ENCODE results near the gene LYZ.

Gene LYZ

DNA sequence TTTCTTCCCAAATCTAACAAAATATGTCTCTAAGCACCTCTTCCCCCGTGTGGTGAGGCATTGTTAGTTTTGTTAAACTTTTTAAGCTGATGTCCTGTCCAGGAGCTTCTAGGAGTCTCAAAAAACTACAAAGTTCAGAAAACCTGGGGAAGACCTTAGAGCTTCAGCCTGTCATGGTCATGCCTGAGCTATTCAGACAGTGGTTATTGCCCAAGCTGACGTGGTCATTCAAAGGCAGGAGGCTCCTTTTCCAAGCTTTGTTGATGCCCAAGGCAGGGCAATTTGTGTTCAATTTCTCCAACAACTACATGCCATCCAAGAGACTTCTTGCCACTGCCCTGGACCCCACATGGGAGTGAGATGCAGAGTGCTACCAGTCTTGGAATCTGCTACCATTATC lies 5.8 kb upstream of the LYZ start:
- H4K5ac ChIP-seq (ENCODE audit: low read length): no peak overlapping the region
- WGBS (ENCODE audit: extremely low coverage, insufficient coverage, low lambda C conversion rate): no CpG with 5 or more reads among the region's 2 CpGs
- no peak overlapping the region for H2BK15ac ChIP-seq (replicated peaks; ENCODE audit: low read depth)
- no peak overlapping the region for H2AK5ac ChIP-seq (ENCODE audit: low read length)
- no peak overlapping the region for H2BK5ac ChIP-seq (ENCODE audit: low read length)
- H3K9ac ChIP-seq (ENCODE audit: low read length): no peak overlapping the region
- H3K79me1 ChIP-seq (ENCODE audit: low read length): no peaks in the 10 kb centered on the region
- no peaks in the 10 kb centered on the region for H3K27me3 ChIP-seq (ENCODE audit: insufficient read depth, low read length, poor library complexity)
- H3K36me3 ChIP-seq (ENCODE audit: control insufficient read depth, insufficient read depth, low read length): no peaks in the 10 kb centered on the region
- no peak overlapping the region for H3K4me3 ChIP-seq (ENCODE audit: low read length)
- no peak overlapping the region for H3K27ac ChIP-seq (ENCODE audit: low read depth, low read length)
- no peak overlapping the region for H3K18ac ChIP-seq (ENCODE audit: low read length)
- no peaks in the 10 kb centered on the region for H3K79me2 ChIP-seq (ENCODE audit: control insufficient read depth, insufficient read depth, low read length)
- H4K8ac ChIP-seq (ENCODE audit: low read depth, low read length): no peak overlapping the region
- DNase-seq: no peak
- no peak overlapping the region for H3K4ac ChIP-seq (ENCODE audit: low read depth, low read length)
- no peak overlapping the region for H3K56ac ChIP-seq (ENCODE audit: low read length)
- H3K23ac ChIP-seq (ENCODE audit: low read length): no peak overlapping the region
- H2BK120ac ChIP-seq (ENCODE audit: low read depth, low read length): no peak overlapping the region
- H3K4me1 ChIP-seq (ENCODE audit: control insufficient read depth, low read depth, low read length): no peaks in the 10 kb centered on the region
- H3K4me2 ChIP-seq (ENCODE audit: low read length): no peak overlapping the region

- Histone ChIP-seq H3K27me3 (ENCODE audit: insufficient read depth, low read length, poor library complexity) (no peaks in the 10 kb centered on the region), H4K5ac (ENCODE audit: low read length) (no peak overlapping the region), H2BK120ac (ENCODE audit: low read depth, low read length) (no peak overlapping the region), H3K79me1 (ENCODE audit: low read length) (no peaks in the 10 kb centered on the region), H3K18ac (ENCODE audit: low read length) (no peak overlapping the region), H3K4me1 (ENCODE audit: control insufficient read depth, low read depth, low read length) (no peaks in the 10 kb centered on the region), H3K4ac (ENCODE audit: low read depth, low read length) (no peak overlapping the region), H3K56ac (ENCODE audit: low read length) (no peak overlapping the region), H3K27ac (ENCODE audit: low read depth, low read length) (no peak overlapping the region), H2BK5ac (ENCODE audit: low read length) (no peak overlapping the region), H3K9ac (ENCODE audit: low read length) (no peak overlapping the region), H4K8ac (ENCODE audit: low read depth, low read length) (no peak overlapping the region), H2AK5ac (ENCODE audit: low read length) (no peak overlapping the region), H3K23ac (ENCODE audit: low read length) (no peak overlapping the region), H3K79me2 (ENCODE audit: control insufficient read depth, insufficient read depth, low read length) (no peaks in the 10 kb centered on the region), H3K4me2 (ENCODE audit: low read length) (no peak overlapping the region), H2BK15ac (replicated peaks; ENCODE audit: low read depth) (no peak overlapping the region), H3K4me3 (ENCODE audit: low read length) (no peak overlapping the region), H3K36me3 (ENCODE audit: control insufficient read depth, insufficient read depth, low read length) (no peaks in the 10 kb centered on the region)
- DNase-seq: no peak
- WGBS (ENCODE audit: extremely low coverage, insufficient coverage, low lambda C conversion rate): no CpG with 5 or more reads among the region's 3 CpGs
Observed at GRCh38 chr12:69343357-69343756, 4.8 kb upstream of the LYZ start.

DNA sequence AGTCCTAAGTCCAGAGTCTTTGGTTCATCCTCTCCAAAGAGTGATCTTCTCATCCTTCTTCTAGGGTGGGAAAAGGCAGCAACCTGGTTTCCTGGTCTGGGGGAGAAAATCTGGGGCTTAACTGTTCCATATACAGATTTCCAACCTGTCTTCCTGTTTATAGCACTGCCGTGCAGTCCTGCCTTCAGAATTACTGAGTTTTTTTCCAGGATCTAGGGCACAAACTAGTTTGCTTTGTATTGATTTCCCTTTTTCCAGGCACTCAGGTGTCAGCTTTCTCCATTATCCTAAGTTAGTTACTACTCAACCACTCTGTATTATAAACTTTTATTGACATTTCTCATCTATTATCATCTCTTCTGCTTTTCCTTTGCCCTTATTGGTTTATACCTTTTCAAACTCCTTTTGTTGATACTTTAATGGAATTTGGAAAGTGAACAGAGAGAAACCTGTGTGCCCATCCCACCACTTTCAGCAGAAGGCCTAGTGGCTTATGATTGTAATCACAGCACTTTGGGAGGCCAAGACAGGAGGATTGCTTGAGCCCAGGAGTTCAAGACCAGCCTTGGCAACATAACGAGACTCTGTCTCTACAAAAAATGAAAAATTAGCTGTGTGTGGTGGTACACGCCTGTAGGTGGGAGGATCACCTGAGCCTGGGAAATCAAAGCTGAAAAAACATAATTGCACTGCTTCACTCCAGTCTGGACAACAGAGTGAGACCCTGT lies 4.1 kb upstream of the LYZ start:
- H3K27ac ChIP-seq (ENCODE audit: low read depth, low read length): no peak overlapping the region
- no peaks in the 10 kb centered on the region for H3K4me1 ChIP-seq (ENCODE audit: control insufficient read depth, low read depth, low read length)
- no peak overlapping the region for H2BK5ac ChIP-seq (ENCODE audit: low read length)
- H3K56ac ChIP-seq (ENCODE audit: low read length): no peak overlapping the region
- no peak overlapping the region for H3K9ac ChIP-seq (ENCODE audit: low read length)
- H3K4me2 ChIP-seq (ENCODE audit: low read length): no peak overlapping the region
- H3K4me3 ChIP-seq (ENCODE audit: low read length): no peak overlapping the region
- H3K27me3 ChIP-seq (ENCODE audit: insufficient read depth, low read length, poor library complexity): no peaks in the 10 kb centered on the region
- no peak overlapping the region for H3K18ac ChIP-seq (ENCODE audit: low read length)
- H4K5ac ChIP-seq (ENCODE audit: low read length): no peak overlapping the region
- H3K23ac ChIP-seq (ENCODE audit: low read length): no peak overlapping the region
- no peaks in the 10 kb centered on the region for H3K79me2 ChIP-seq (ENCODE audit: control insufficient read depth, insufficient read depth, low read length)
- no peak overlapping the region for H4K8ac ChIP-seq (ENCODE audit: low read depth, low read length)
- no CpG with 5 or more reads among the region's 3 CpGs for WGBS (ENCODE audit: extremely low coverage, insufficient coverage, low lambda C conversion rate)
- no peak overlapping the region for H2BK120ac ChIP-seq (ENCODE audit: low read depth, low read length)
- no peaks in the 10 kb centered on the region for H3K36me3 ChIP-seq (ENCODE audit: control insufficient read depth, insufficient read depth, low read length)
- no peaks in the 10 kb centered on the region for H3K79me1 ChIP-seq (ENCODE audit: low read length)
- no peak overlapping the region for H2BK15ac ChIP-seq (replicated peaks; ENCODE audit: low read depth)
- H2AK5ac ChIP-seq (ENCODE audit: low read length): no peak overlapping the region
- H3K4ac ChIP-seq (ENCODE audit: low read depth, low read length): no peak overlapping the region
- DNase-seq: no peak

- H2BK15ac ChIP-seq (replicated peaks; ENCODE audit: low read depth): no peak overlapping the region
- H4K8ac ChIP-seq (ENCODE audit: low read depth, low read length): no peak overlapping the region
- H3K23ac ChIP-seq (ENCODE audit: low read length): no peak overlapping the region
- DNase-seq: no peak
- H2AK5ac ChIP-seq (ENCODE audit: low read length): no peak overlapping the region
- no peak overlapping the region for H3K4ac ChIP-seq (ENCODE audit: low read depth, low read length)
- no peak overlapping the region for H3K4me3 ChIP-seq (ENCODE audit: low read length)
- H3K36me3 ChIP-seq (ENCODE audit: control insufficient read depth, insufficient read depth, low read length): no peaks in the 10 kb centered on the region
- H3K27ac ChIP-seq (ENCODE audit: low read depth, low read length): no peak overlapping the region
- H2BK120ac ChIP-seq (ENCODE audit: low read depth, low read length): no peak overlapping the region
- H3K4me1 ChIP-seq (ENCODE audit: control insufficient read depth, low read depth, low read length): no peaks in the 10 kb centered on the region
- no peak overlapping the region for H3K9ac ChIP-seq (ENCODE audit: low read length)
- no peak overlapping the region for H2BK5ac ChIP-seq (ENCODE audit: low read length)
- no peaks in the 10 kb centered on the region for H3K79me1 ChIP-seq (ENCODE audit: low read length)
- H3K79me2 ChIP-seq (ENCODE audit: control insufficient read depth, insufficient read depth, low read length): no peaks in the 10 kb centered on the region
- H3K56ac ChIP-seq (ENCODE audit: low read length): no peak overlapping the region
- H3K18ac ChIP-seq (ENCODE audit: low read length): no peak overlapping the region
- WGBS (ENCODE audit: extremely low coverage, insufficient coverage, low lambda C conversion rate): no CpG with 5 or more reads among the region's 2 CpGs
- H3K27me3 ChIP-seq (ENCODE audit: insufficient read depth, low read length, poor library complexity): no peaks in the 10 kb centered on the region
- no peak overlapping the region for H3K4me2 ChIP-seq (ENCODE audit: low read length)
- H4K5ac ChIP-seq (ENCODE audit: low read length): no peak overlapping the region
Observed at GRCh38 chr12:69345077-69345476, 3.1 kb upstream of the LYZ start.

GRCh38 chr12:69345742-69346141 lies 2.4 kb upstream of the LYZ start:
- H4K8ac ChIP-seq (ENCODE audit: low read depth, low read length): no peak overlapping the region
- H3K4me2 ChIP-seq (ENCODE audit: low read length): no peak overlapping the region
- no peaks in the 10 kb centered on the region for H3K79me1 ChIP-seq (ENCODE audit: low read length)
- H3K18ac ChIP-seq (ENCODE audit: low read length): no peak overlapping the region
- H2AK5ac ChIP-seq (ENCODE audit: low read length): no peak overlapping the region
- no peak overlapping the region for H2BK15ac ChIP-seq (replicated peaks; ENCODE audit: low read depth)
- no peak overlapping the region for H3K9ac ChIP-seq (ENCODE audit: low read length)
- no peak overlapping the region for H2BK120ac ChIP-seq (ENCODE audit: low read depth, low read length)
- no peak overlapping the region for H4K5ac ChIP-seq (ENCODE audit: low read length)
- WGBS (ENCODE audit: extremely low coverage, insufficient coverage, low lambda C conversion rate): no CpG with 5 or more reads among the region's 1 CpG
- no peaks in the 10 kb centered on the region for H3K4me1 ChIP-seq (ENCODE audit: control insufficient read depth, low read depth, low read length)
- H3K27ac ChIP-seq (ENCODE audit: low read depth, low read length): no peak overlapping the region
- H3K4me3 ChIP-seq (ENCODE audit: low read length): no peak overlapping the region
- H3K23ac ChIP-seq (ENCODE audit: low read length): no peak overlapping the region
- no peak for DNase-seq
- no peak overlapping the region for H3K4ac ChIP-seq (ENCODE audit: low read depth, low read length)
- no peaks in the 10 kb centered on the region for H3K27me3 ChIP-seq (ENCODE audit: insufficient read depth, low read length, poor library complexity)
- H3K79me2 ChIP-seq (ENCODE audit: control insufficient read depth, insufficient read depth, low read length): no peaks in the 10 kb centered on the region
- no peak overlapping the region for H3K56ac ChIP-seq (ENCODE audit: low read length)
- H3K36me3 ChIP-seq (ENCODE audit: control insufficient read depth, insufficient read depth, low read length): no peaks in the 10 kb centered on the region
- no peak overlapping the region for H2BK5ac ChIP-seq (ENCODE audit: low read length)

DNA sequence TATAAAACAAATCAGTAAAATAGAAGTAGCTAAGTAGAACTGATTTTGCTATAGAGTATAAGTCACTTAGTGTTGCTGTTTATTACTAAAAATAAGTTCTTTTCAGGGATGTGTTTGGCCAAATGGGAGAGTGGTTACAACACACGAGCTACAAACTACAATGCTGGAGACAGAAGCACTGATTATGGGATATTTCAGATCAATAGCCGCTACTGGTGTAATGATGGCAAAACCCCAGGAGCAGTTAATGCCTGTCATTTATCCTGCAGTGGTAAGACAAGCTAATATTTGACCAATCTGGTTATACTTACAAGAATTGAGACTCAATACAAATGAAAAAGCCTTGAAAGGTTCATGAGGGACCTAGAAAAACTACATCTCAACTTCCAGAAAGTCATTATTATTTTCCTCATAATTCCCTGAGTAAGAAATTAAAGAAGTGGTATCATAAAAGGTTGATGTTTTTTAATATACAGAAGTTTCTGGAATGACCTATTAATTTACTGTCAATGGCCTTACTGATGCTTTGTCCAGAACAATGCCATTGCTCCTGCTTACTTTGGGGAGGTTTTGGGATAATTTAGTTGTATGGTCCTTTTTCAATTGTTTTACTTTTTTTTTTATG lies 1.9 kb downstream of the LYZ start:
- WGBS (ENCODE audit: extremely low coverage, insufficient coverage, low lambda C conversion rate): no CpG with 5 or more reads among the region's 2 CpGs
- Histone ChIP-seq H2BK15ac (replicated peaks; ENCODE audit: low read depth) (no peak overlapping the region), H3K18ac (ENCODE audit: low read length) (no peak overlapping the region), H3K4me1 (ENCODE audit: control insufficient read depth, low read depth, low read length) (no peaks in the 10 kb centered on the region), H2BK5ac (ENCODE audit: low read length) (no peak overlapping the region), H4K5ac (ENCODE audit: low read length) (no peak overlapping the region), H3K4me2 (ENCODE audit: low read length) (no peak overlapping the region), H3K4ac (ENCODE audit: low read depth, low read length) (no peak overlapping the region), H3K23ac (ENCODE audit: low read length) (no peak overlapping the region), H3K56ac (ENCODE audit: low read length) (no peak overlapping the region), H3K27ac (ENCODE audit: low read depth, low read length) (no peak overlapping the region), H3K27me3 (ENCODE audit: insufficient read depth, low read length, poor library complexity) (no peaks in the 10 kb centered on the region), H3K36me3 (ENCODE audit: control insufficient read depth, insufficient read depth, low read length) (no peaks in the 10 kb centered on the region), H2AK5ac (ENCODE audit: low read length) (no peak overlapping the region), H3K9ac (ENCODE audit: low read length) (no peak overlapping the region), H3K4me3 (ENCODE audit: low read length) (no peak overlapping the region), H3K79me1 (ENCODE audit: low read length) (no peaks in the 10 kb centered on the region), H4K8ac (ENCODE audit: low read depth, low read length) (no peak overlapping the region), H3K79me2 (ENCODE audit: control insufficient read depth, insufficient read depth, low read length) (no peaks in the 10 kb centered on the region), H2BK120ac (ENCODE audit: low read depth, low read length) (no peak overlapping the region)
- no peak for DNase-seq

All from mesendoderm (in vitro differentiated cells).